ENCODE data around the gene SLF1. TPM values are rescaled to one million over a fixed set of nuclear protein-coding genes. Genes with fewer than 3 reads are reported as not detected.
A peak's percentile ranks its signal among the peaks of the same experiment; 100 is the strongest.

Gene SLF1
- total RNA-seq, 1 experiment from 2014 or later: 12.7 TPM

GRCh38 chr5:94711785-94712184 lies 93.3 kb downstream of the SLF1 start:
- DNase-seq (ENCODE audit: low read depth): no peak

DNA sequence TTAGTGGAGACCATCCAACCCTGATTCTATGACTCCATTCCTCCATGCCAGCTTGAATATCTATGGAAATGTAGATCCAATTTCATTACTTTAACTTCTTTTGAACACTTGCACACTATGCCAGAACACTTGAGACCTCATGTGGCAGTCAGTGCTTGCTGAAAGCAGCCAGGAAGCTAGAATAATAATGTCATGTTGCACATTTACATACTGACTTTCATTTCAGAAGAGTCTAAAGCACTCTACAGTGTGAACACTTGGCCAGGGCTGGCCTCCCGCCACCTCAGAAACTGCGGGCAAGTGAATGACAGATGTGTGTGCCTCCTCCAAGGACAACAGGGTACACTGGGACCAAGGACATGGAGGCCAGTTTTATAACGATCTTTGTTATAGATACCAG lies 97.3 kb downstream of the SLF1 start:
- no peak for DNase-seq (ENCODE audit: low read depth)

DNA sequence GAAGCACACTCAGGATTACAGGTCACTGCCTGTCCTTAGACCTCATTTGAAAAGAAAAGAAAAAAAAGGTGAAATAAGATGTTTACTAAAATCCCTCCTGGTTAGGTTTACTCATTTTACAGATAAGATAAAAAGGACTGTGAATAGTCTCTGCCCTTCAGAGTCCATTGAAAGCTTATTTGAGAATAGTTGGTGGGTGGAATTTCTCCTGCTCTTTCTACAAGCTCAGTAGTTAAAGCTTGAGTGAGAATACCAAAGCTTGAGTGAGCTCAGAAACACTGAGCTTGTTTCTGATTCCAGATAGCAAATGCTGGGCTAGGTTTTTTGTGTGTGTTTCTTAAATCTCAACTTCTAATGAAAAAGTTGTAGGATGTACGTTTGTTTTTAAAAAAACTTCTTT lies 106.7 kb downstream of the SLF1 start:
- no peak for DNase-seq (ENCODE audit: low read depth)

GRCh38 chr5:94731471-94731870 lies 113.0 kb downstream of the SLF1 start:
- no peak for DNase-seq (ENCODE audit: low read depth)

DNA sequence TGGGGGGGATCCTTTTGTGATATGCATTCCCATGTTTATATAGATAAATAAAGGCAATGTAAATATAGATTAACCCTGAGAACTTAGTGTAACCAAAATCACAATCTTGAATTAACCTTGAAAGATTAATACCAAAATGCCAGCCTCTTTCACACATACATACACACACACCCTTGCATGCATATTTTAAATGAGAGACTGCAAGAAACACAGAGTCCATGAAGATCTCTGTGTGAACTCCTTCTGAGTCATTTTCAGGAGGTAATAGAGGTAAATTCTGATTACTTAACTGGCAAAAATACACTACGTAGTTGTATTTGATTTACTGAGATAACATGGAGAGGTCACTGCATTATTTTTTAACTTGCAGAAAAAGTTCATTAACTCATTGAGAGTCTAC lies 118.0 kb downstream of the SLF1 start:
- DNase-seq (ENCODE audit: low read depth): no peak

DNA sequence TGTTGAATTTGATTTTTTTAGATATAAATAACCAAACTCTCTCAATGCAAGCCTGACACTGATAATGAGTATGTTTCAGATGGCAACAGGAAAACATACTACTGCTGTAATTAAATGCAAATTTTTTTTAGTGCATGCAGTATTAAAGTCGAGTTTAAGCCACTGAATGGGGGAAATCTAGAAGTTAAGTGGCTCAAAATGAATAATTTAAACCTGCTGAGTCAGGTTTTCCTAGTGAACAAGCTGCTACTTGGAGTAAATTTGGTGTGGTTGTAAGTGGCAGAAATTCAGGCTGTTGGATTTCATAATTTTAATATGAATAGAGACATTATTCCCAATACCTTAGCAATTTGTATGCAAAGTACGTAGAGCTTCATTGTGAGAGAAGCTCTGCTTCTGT lies 121.8 kb downstream of the SLF1 start:
- no peak for DNase-seq (ENCODE audit: low read depth)

GRCh38 chr5:94742852-94743251 lies 124.4 kb downstream of the SLF1 start:
- no peak for DNase-seq (ENCODE audit: low read depth)

- DNase-seq (ENCODE audit: low read depth): no peak
Observed at GRCh38 chr5:94744906-94745305, 126.4 kb downstream of the SLF1 start.

GRCh38 chr5:94745786-94746730 lies 127.6 kb downstream of the SLF1 start:
- peak; percentile 14 for DNase-seq (ENCODE audit: low read depth)

DNA sequence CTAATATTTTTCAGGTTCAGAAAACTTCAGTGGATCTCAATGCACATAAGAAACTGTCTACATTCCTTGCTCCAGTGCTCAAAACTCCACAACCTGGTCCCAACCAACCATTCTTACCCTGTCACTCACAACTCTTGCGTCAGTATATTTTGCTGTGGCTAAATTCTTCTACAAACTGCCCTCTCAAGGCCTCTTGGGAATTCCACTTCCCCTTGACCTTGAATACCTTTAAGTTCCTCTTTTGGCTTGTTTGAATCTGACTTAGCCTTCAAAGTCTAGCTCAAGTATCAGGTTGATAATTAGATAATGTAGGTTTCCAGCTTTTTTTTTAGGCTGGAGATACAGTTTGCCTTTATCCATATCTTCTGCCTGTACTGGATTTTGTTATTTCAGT lies 128.3 kb downstream of the SLF1 start:
- peak; percentile 30 for DNase-seq (ENCODE audit: low read depth)

Other genes with a start within 250 kb of the SLF1 start
- gene KIAA0825, start 65 bp upstream of the SLF1 start, total RNA-seq (2014; rRNA removed): 3.1 and 3.3 TPM in 2 replicates